Measurements from ENCODE around the gene MST1. TPM values are rescaled to one million over a fixed set of nuclear protein-coding genes. Genes with fewer than 3 reads are reported as not detected.

The MST1 gene
- total and polyA plus RNA-seq, 9 of the 15 experiments (the other 6 are each of a cell fraction or from before 2014, with no cell fraction given), result 0.08 to 1.8 (median 0.40) TPM

- TF ChIP-seq AFF1 (IDR thresholded peaks at IDR 0.05; ENCODE audit: low read depth in 1 of 2, partially characterized antibody in 2 of 2) (peak in 1 of 2 experiments; percentile 89), NR4A1 (CRISPR knock-in tag; IDR thresholded peaks at IDR 0.05) (no peak), NR4A1 (tag; IDR thresholded peaks at IDR 0.05) (0 out of 2 replicates have a peak, but pooled peaks have one; percentile 7), YY1 (IDR thresholded peaks at IDR 0.05; ENCODE audit: borderline replicate concordance in 1 of 3, control insufficient read depth in 1 of 3, extremely low read depth in 1 of 3, insufficient read depth in 3 of 3, insufficient read length in 1 of 3, insufficient replicate concordance in 2 of 3, low read depth in 1 of 3, low read length in 2 of 3) (peak in 2 of 3 experiments; percentile 3 to 34), L3MBTL2 (IDR thresholded peaks at IDR 0.05) (peak; percentile 81), POLR2H (tag; IDR thresholded peaks at IDR 0.05; ENCODE audit: low read depth) (peak; percentile 50; the same call in 1 of the 2 replicates), ESRRA (IDR thresholded peaks at IDR 0.05; ENCODE audit: borderline replicate concordance, low read depth) (peak; percentile 21; the same call in 1 of the 2 replicates), TAF9B (IDR thresholded peaks at IDR 0.05; ENCODE audit: partially characterized antibody) (no peak), FOXK2 (conservative IDR thresholded peaks at IDR 0.05 in 1 of 2, IDR thresholded peaks at IDR 0.05 in 1 of 2; ENCODE audit: low read depth in 2 of 2) (0 out of 4 replicates have a peak, but pooled peaks of 1 of the 2 experiments have one; percentile 10), SRF (CRISPR knock-in tag; IDR thresholded peaks at IDR 0.05) (0 out of 4 replicates have a peak, but pooled peaks of 1 of the 2 experiments have one; percentile 46), TOE1 (IDR thresholded peaks at IDR 0.05; ENCODE audit: borderline replicate concordance) (peak; percentile 87; the same call in 1 of the 2 replicates), TOE1 (CRISPR knock-in tag; IDR thresholded peaks at IDR 0.05; ENCODE audit: borderline replicate concordance, low read depth) (no peak), KAT8 (IDR thresholded peaks at IDR 0.05; ENCODE audit: low read depth) (no peak), BHLHE40 (IDR thresholded peaks at IDR 0.05; ENCODE audit: low read length) (peak; percentile 59), SNIP1 (IDR thresholded peaks at IDR 0.05; ENCODE audit: low read depth) (no peak), ZFX (CRISPR knock-in tag; IDR thresholded peaks at IDR 0.05) (peak; percentile 86), RB1 (IDR thresholded peaks at IDR 0.05; ENCODE audit: low read depth) (peak; percentile 46; the same call in 1 of the 2 replicates), TEAD1 (CRISPR knock-in tag; IDR thresholded peaks at IDR 0.05) (peak in 1 of 2 experiments; percentile 36; a peak in 1 of 4 replicates), SUPT5H (IDR thresholded peaks at IDR 0.05) (peak; percentile 77), ZNF444 (CRISPR knock-in tag; IDR thresholded peaks at IDR 0.05) (no peak), FIP1L1 (IDR thresholded peaks at IDR 0.05; ENCODE audit: low read depth, low read length, poor library complexity, severe bottlenecking) (peak; percentile 64), SPI1 (IDR thresholded peaks at IDR 0.05; ENCODE audit: borderline replicate concordance, low read depth, low read length) (0 out of 2 replicates have a peak, but pooled peaks have one; percentile 0)
- TF ChIP-seq, protein P1, sequence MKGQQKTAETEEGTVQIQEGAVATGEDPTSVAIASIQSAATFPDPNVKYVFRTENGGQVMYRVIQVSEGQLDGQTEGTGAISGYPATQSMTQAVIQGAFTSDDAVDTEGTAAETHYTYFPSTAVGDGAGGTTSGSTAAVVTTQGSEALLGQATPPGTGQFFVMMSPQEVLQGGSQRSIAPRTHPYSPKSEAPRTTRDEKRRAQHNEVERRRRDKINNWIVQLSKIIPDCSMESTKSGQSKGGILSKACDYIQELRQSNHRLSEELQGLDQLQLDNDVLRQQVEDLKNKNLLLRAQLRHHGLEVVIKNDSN (CRISPR knock-in tag; IDR thresholded peaks at IDR 0.05), result no peak
Observed at GRCh38 chr3:49673715-49674496, 15.4 kb downstream of the MST1 start, which contains the start of gene APEH (continued).
